Measurements from ENCODE around the gene THAP5. TPM values are rescaled to one million over a fixed set of nuclear protein-coding genes. Genes with fewer than 3 reads are reported as not detected.

THAP5 gene
- total RNA-seq, 2 donors from 2014 or later: 23.3 to 28.9 TPM

- Histone ChIP-seq H3K9me3 (no peaks in the 10 kb centered on the region), H3K27ac (no peak overlapping the region), H3K4me3 (no peak overlapping the region), H3K36me3 (no peaks in the 10 kb centered on the region), H3K27me3 (no peaks in the 10 kb centered on the region), H3K4me1 (no peaks in the 10 kb centered on the region)
- no peak for DNase-seq (ENCODE audit: low spot score)
- no peak for TF ChIP-seq CTCF (IDR thresholded peaks at IDR 0.05)
Measured at GRCh38 chr7:108537229-108537628, 32.3 kb downstream of the THAP5 start.

- H3K9me3 ChIP-seq: no peaks in the 10 kb centered on the region
- no peak for TF ChIP-seq CTCF (IDR thresholded peaks at IDR 0.05)
Measured at GRCh38 chr7:108535744-108536143, 33.8 kb downstream of the THAP5 start.

GRCh38 chr7:108535257-108535656 is 34.2 kb downstream of the THAP5 start:
- H3K9me3 ChIP-seq: no peaks in the 10 kb centered on the region
- TF ChIP-seq CTCF (IDR thresholded peaks at IDR 0.05): no peak
- H3K27ac ChIP-seq: no peak overlapping the region

More at GRCh38 chr7:108535744-108536143, 33.8 kb downstream of the THAP5 start:
- no peaks in the 10 kb centered on the region for H3K4me1 ChIP-seq
- no peaks in the 10 kb centered on the region for H3K27me3 ChIP-seq
- H3K27ac ChIP-seq: no peak overlapping the region
- no peak overlapping the region for H3K4me3 ChIP-seq
- no peaks in the 10 kb centered on the region for H3K36me3 ChIP-seq
- no peak for DNase-seq (ENCODE audit: low spot score)

DNA sequence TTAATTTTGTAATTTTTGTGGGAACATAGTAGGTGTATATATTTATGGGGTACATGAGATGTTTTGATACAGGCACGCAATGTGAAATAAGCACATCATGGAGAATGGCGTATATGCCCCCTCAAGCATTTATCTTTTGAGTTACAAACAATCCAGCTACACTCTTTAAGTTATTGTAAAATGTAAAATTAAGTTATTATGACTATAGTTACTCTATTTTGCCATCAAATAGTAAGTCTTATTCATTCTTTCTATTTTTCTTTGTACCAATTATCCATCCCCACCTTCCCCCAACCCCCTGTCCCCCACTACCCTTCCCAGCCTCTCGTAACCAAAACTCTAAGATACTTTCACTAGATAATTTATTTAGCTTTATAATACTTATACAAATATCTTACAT is 35.8 kb downstream of the THAP5 start:
- TF ChIP-seq CTCF (IDR thresholded peaks at IDR 0.05): no peak
- Histone ChIP-seq H3K27ac (no peak overlapping the region), H3K4me1 (no peaks in the 10 kb centered on the region), H3K9me3 (no peaks in the 10 kb centered on the region), H3K4me3 (no peak overlapping the region), H3K27me3 (no peaks in the 10 kb centered on the region), H3K36me3 (no peaks in the 10 kb centered on the region)
- DNase-seq (ENCODE audit: low spot score): no peak

More at GRCh38 chr7:108535257-108535656, 34.2 kb downstream of the THAP5 start:
- Histone ChIP-seq H3K4me3 (no peak overlapping the region), H3K27me3 (no peaks in the 10 kb centered on the region), H3K4me1 (no peaks in the 10 kb centered on the region), H3K36me3 (no peaks in the 10 kb centered on the region)
- DNase-seq (ENCODE audit: low spot score): no peak

- DNase-seq (ENCODE audit: low spot score): no peak
- no peaks in the 10 kb centered on the region for H3K27me3 ChIP-seq
- no peak overlapping the region for H3K4me3 ChIP-seq
- peaks cover 0 to 9% of the 10 kb centered on the region in 2 donors for H3K4me1 ChIP-seq
- H3K27ac ChIP-seq: no peak overlapping the region
- no peaks in the 10 kb centered on the region for H3K36me3 ChIP-seq
- no peaks in the 10 kb centered on the region for H3K9me3 ChIP-seq
- no peak for TF ChIP-seq CTCF (IDR thresholded peaks at IDR 0.05)
Measured at GRCh38 chr7:108529341-108529740, 40.2 kb downstream of the THAP5 start.

GRCh38 chr7:108528183-108528712 is 41.3 kb downstream of the THAP5 start:
- Histone ChIP-seq H3K27ac (no peak overlapping the region), H3K9me3 (no peaks in the 10 kb centered on the region), H3K4me1 (peaks cover 0 to 20% of the 10 kb centered on the region in 2 donors), H3K27me3 (no peaks in the 10 kb centered on the region), H3K4me3 (no peak overlapping the region), H3K36me3 (no peaks in the 10 kb centered on the region)
- no peak for DNase-seq (ENCODE audit: low spot score)
- TF ChIP-seq CTCF (IDR thresholded peaks at IDR 0.05): no peak
